B cell (primary cell): ENCODE results near the gene UPF1. TPM values are rescaled to one million over a fixed set of nuclear protein-coding genes. Genes with fewer than 3 reads are reported as not detected.

Experiments
- ATAC-seq: fragments of 200-7000 bp; cut with Tn5 transposase; one replicate; pipeline ENCODE4 v1.10.0; 2021; ENCODE audit warnings: low read depth, mild to moderate bottlenecking, moderate number of reproducible peaks, moderate library complexity
- CTCF ChIA-PET: fragments of 350-600 bp; sonication (Branson Sonifier 250); formaldehyde crosslinking; loops from one replicate; lab custom pipeline; 2021; ENCODE audit warnings: antibody characterized with exemption, inconsistent platforms; lab: Charles Lee
- POLR2A ChIA-PET: fragments of 350-600 bp; sonication (Branson Sonifier 250); formaldehyde crosslinking; loops from one replicate; lab custom pipeline; 2021; ENCODE audit warnings: antibody characterized with exemption; lab: Charles Lee
- DNase-seq: peaks from one replicate; pipeline ENCODE4 v3.0.0; 2013
- H2AFZ ChIP-seq: 2 replicates; pipeline ENCODE4 v1.6.1; 2012; ENCODE audit warnings: mild to moderate bottlenecking, low read depth, low read length; ENCODE audit not compliant: insufficient read depth, poor library complexity, severe bottlenecking
- H3K27ac ChIP-seq, 2 donors: 1 replicate in 1 of 2; 2 replicates in 1 of 2; pipeline ENCODE4 v1.5.1; 2012 to 2013; ENCODE audit warnings: low read length in 2 of 2, mild to moderate bottlenecking in 2 of 2, moderate library complexity in 1 of 2
- H3K27me3 ChIP-seq, 4 experiments: fragments of 200-600 bp in 1 of 4; sonication (generic) in 1 of 4; replicated peaks in 1 of 4; 1 replicate in 2 of 4; 2 replicates in 2 of 4; pipeline versions ENCODE4 v1.6.1 to v1.7.0; 2013 to 2016; ENCODE audit warnings: low read length in 3 of 4, mild to moderate bottlenecking in 2 of 4, mixed read lengths in 1 of 4, moderate library complexity in 1 of 4; ENCODE audit not compliant: insufficient read depth in 4 of 4, control insufficient read depth in 3 of 4; ENCODE audit errors: control extremely low read depth in 1 of 4
- H3K36me3 ChIP-seq, 2 experiments: replicated peaks in 1 of 2; 1 replicate in 1 of 2; 2 replicates in 1 of 2; pipeline versions ENCODE4 v1.6.1 to v1.7.1; 2013; ENCODE audit warnings: low read length in 1 of 2; ENCODE audit not compliant: insufficient read depth in 2 of 2, control insufficient read depth in 1 of 2; ENCODE audit errors: control extremely low read depth in 1 of 2, extremely low read depth in 1 of 2
- H3K4me1 ChIP-seq, 2 donors: fragments of 200-600 bp in 1 of 2; sonication (generic) in 1 of 2; 1 replicate in 1 of 2; 2 replicates in 1 of 2; pipeline versions ENCODE4 v1.5.1 to v1.6.1; 2013 to 2017; ENCODE audit warnings: low read length in 2 of 2; ENCODE audit not compliant: control insufficient read depth in 2 of 2, insufficient read depth in 2 of 2
- H3K4me2 ChIP-seq: replicated peaks from 2 replicates; pipeline ENCODE3; 2012; ENCODE audit warnings: mild to moderate bottlenecking, low read depth, low read length; ENCODE audit not compliant: poor library complexity, severe bottlenecking
- H3K4me3 ChIP-seq, 5 experiments: fragments of 200-600 bp in 1 of 5; sonication (generic) in 1 of 5; 1 replicate in 3 of 5; 2 replicates in 2 of 5; pipeline versions ENCODE4 v1.5.1 to v1.7.0; 2011 to 2016; ENCODE audit warnings: low read length in 4 of 5, mild to moderate bottlenecking in 4 of 5, low read depth in 2 of 5, control low read depth in 1 of 5, moderate library complexity in 1 of 5; ENCODE audit not compliant: insufficient read depth in 1 of 5; ENCODE audit errors: control extremely low read depth in 1 of 5, extremely low read depth in 1 of 5
- H3K79me2 ChIP-seq: fragments of 200-600 bp; sonication (generic); one replicate; pipeline ENCODE4 v1.6.0; 2016; ENCODE audit warnings: low read length; ENCODE audit not compliant: control insufficient read depth, insufficient read depth
- H3K9ac ChIP-seq: fragments of 200-600 bp; sonication (generic); 2 replicates; pipeline ENCODE4 v1.6.1; 2017; ENCODE audit warnings: mild to moderate bottlenecking, low read length, moderate library complexity
- H3K9me3 ChIP-seq, 3 donors: one replicate each; pipeline versions ENCODE4 v1.6.1 to v1.7.1; 2013; ENCODE audit warnings: low read length in 2 of 3; ENCODE audit not compliant: control insufficient read depth in 2 of 3, insufficient read depth in 1 of 3; ENCODE audit errors: control extremely low read depth in 1 of 3
- H4K20me1 ChIP-seq: 2 replicates; pipeline ENCODE4 v1.6.0; 2012; ENCODE audit warnings: mild to moderate bottlenecking, low read length; ENCODE audit not compliant: insufficient read depth, control insufficient read depth, poor library complexity, severe bottlenecking
- H3K27ac Mint-ChIP-seq: one replicate; pipeline ENCODE4 v1.8.0; 2021; ENCODE audit warnings: mixed read lengths
- H3K27me3 Mint-ChIP-seq: one replicate; pipeline ENCODE4 v1.8.0; 2021; ENCODE audit warnings: mixed read lengths
- H3K4me1 Mint-ChIP-seq: one replicate; pipeline ENCODE4 v1.8.0; 2021; ENCODE audit warnings: mixed read lengths
- H3K4me3 Mint-ChIP-seq: one replicate; pipeline ENCODE4 v1.8.0; 2021; ENCODE audit warnings: mixed read lengths
- H3K9me3 Mint-ChIP-seq: one replicate; pipeline ENCODE4 v1.8.0; 2022; ENCODE audit warnings: mixed read lengths; ENCODE audit not compliant: insufficient read depth
- EZH2 ChIP-seq: IDR thresholded peaks from 2 replicates; pipeline ENCODE4 v1.6.1; 2012; ENCODE audit warnings: borderline replicate concordance, low read depth, mild to moderate bottlenecking, moderate library complexity, low read length; ENCODE audit not compliant: insufficient read depth, poor library complexity, severe bottlenecking
- WGBS: methylation state at CpG from one replicate; pipeline ENCODE4 v1.1.5; 2013; ENCODE audit warnings: missing lambda C conversion rate; ENCODE audit not compliant: insufficient coverage; 5-methylcytosine and 5-hydroxymethylcytosine counted together
- intact Hi-C: fragments of 100-400 bp; cut with micrococcal nuclease; formaldehyde crosslinking; loops from one replicate; pipeline ENCODE4 v1.10.0; 2022
- polyA plus RNA-seq: library from polyadenylated mRNA; depleted of rRNA; stranded (reverse); fragments of >200 nt; gene quantifications from 2 replicates; pipeline ENCODE4 v1.2.3, GENCODE V29; 2012
- total RNA-seq, 2 donors: library from RNA; stranded (reverse); fragments of 120-200 nt in 1 of 2; gene quantifications; 1 replicate in 1 of 2; 2 replicates in 1 of 2; pipeline versions ENCODE4 v1.2.3 to v1.2.4, GENCODE V29; 2013 to 2022
- TF ChIP-seq, protein P1 (sequence below): fragments of 200-600 bp; IDR thresholded peaks from one replicate; pipeline ENCODE4 v1.8.0; 2022; ENCODE audit warnings: antibody characterized with exemption, mild to moderate bottlenecking

UPF1 gene
- total and polyA plus RNA-seq, 2 donors (not counting 1 experiment from before 2014, with no cell fraction given) = 51.9 to 98.6 TPM

DNA sequence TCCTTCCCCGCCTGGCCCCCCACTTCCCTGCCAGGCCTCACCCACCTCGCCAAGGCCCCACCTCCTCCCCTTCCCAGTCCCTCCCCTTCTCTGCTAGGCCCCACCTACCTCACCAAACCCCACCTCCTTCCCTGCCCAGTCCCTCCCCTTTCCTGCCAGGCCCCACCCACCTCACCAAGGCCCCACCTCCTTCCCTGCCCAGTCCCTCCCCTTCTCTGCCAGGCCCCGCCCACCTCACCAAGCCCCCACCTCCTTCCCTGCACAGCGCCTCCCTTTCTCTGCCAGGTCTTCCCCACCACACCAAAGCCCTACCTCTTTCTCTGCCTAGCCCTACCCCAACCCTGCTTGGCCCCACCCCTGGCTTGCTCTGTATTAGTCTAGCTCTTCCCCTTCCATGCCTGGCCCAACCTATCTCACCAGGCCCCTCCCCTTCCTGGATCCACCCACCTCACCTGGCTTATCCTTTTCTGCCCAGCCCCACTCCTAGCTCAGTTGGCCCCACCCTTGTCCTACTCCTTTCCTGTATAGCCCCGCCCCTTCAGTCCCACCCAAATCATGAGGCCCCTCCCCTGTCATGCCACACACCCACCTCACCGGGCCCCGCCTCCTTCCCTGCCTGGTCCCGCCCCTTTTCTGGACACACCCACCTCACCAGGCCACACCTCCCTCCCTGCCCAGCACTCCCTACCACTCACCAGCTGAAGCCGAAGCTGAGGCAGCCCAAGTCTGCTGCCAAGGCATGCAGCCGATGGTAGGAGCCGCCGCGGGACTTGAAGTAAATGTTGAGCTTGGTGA, 48.0 kb downstream of the UPF1 start:
- DNase-seq = peak; percentile 34

DNA sequence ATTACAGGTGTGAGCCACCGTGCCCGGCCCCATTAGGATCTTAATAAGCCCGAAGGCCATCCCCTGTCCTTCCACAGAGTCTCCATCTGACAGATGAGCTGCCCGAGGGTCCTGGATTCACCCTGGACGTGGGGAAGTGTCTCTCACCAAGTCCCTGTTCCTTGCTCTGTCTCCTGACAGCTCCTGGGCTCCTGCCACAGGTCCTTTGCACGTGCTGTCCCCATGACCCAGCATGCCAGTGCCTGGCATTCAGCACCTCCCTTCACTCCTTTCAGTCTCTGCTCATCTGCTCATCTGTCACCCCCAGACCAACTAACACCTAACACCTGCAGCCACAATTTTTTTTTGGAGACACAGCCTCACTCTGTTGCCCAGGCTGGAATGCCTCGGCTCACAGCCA, 49.7 kb downstream of the UPF1 start:
- no peak overlapping the region for H3K4me3 Mint-ChIP-seq
- Histone ChIP-seq H3K9ac (no peak overlapping the region), H3K4me2 (no peak overlapping the region), H3K9me3 (peaks cover 0 to 29% (median 4%) of the 10 kb centered on the region in 3 donors), H4K20me1 (no peaks in the 10 kb centered on the region), H3K36me3 (no peaks in the 10 kb centered on the region), H3K27ac (no peak overlapping the region), H3K4me3 (no peak overlapping the region), H3K79me2 (no peaks in the 10 kb centered on the region), H3K4me1 (no peaks in the 10 kb centered on the region), H2AFZ (no peak overlapping the region), H3K27me3 (no peaks in the 10 kb centered on the region)
- 90% methylated on average over 7 of the region's 7 CpGs for WGBS
- peaks cover 3% of the 10 kb centered on the region for H3K9me3 Mint-ChIP-seq
- H3K4me1 Mint-ChIP-seq = no peaks in the 10 kb centered on the region
- ATAC-seq (no peak), DNase-seq (no peak)
- intact Hi-C loops = no loop called here
- CTCF ChIA-PET = no interaction called here
- no peak overlapping the region for H3K27ac Mint-ChIP-seq
- no peak for TF ChIP-seq EZH2
- TF ChIP-seq, protein P1, sequence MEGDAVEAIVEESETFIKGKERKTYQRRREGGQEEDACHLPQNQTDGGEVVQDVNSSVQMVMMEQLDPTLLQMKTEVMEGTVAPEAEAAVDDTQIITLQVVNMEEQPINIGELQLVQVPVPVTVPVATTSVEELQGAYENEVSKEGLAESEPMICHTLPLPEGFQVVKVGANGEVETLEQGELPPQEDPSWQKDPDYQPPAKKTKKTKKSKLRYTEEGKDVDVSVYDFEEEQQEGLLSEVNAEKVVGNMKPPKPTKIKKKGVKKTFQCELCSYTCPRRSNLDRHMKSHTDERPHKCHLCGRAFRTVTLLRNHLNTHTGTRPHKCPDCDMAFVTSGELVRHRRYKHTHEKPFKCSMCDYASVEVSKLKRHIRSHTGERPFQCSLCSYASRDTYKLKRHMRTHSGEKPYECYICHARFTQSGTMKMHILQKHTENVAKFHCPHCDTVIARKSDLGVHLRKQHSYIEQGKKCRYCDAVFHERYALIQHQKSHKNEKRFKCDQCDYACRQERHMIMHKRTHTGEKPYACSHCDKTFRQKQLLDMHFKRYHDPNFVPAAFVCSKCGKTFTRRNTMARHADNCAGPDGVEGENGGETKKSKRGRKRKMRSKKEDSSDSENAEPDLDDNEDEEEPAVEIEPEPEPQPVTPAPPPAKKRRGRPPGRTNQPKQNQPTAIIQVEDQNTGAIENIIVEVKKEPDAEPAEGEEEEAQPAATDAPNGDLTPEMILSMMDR = no peak
- no peaks in the 10 kb centered on the region for H3K27me3 Mint-ChIP-seq
- POLR2A ChIA-PET = no interaction called here

More for the DNA sequence above, 48.0 kb downstream of the UPF1 start:
- Mint-ChIP-seq H3K27me3 (no peaks in the 10 kb centered on the region), H3K27ac (no peak overlapping the region), H3K4me3 (no peak overlapping the region), H3K4me1 (no peaks in the 10 kb centered on the region), H3K9me3 (peaks cover 3% of the 10 kb centered on the region)
- Histone ChIP-seq H3K9me3 (peaks cover 0 to 27% (median 4%) of the 10 kb centered on the region in 3 donors), H3K9ac (no peak overlapping the region), H3K79me2 (no peaks in the 10 kb centered on the region), H3K4me1 (no peaks in the 10 kb centered on the region), H3K36me3 (no peaks in the 10 kb centered on the region), H3K27me3 (no peaks in the 10 kb centered on the region), H3K27ac (no peak overlapping the region), H4K20me1 (no peaks in the 10 kb centered on the region), H2AFZ (no peak overlapping the region), H3K4me3 (no peak overlapping the region), H3K4me2 (no peak overlapping the region)
- ChIA-PET CTCF (no interaction called here), POLR2A (no interaction called here)
- no peak for TF ChIP-seq EZH2
- TF ChIP-seq, protein P1 = no peak
- WGBS = 68% methylated on average over 13 of the region's 13 CpGs
- intact Hi-C loops = no loop called here
- ATAC-seq = peak; percentile 39
